Stimulated activated naive CD8-positive, alpha-beta T cell treated with anti-CD3 and anti-CD28 coated beads, Interleukin-15, amount 100 ng/mL, for 72 hours (primary cell): ENCODE measurements around the gene ELK3.
A peak's percentile ranks its signal among the peaks of the same experiment; 100 is the strongest.

ENCODE experiments used
- ATAC-seq: fragments of 150-1000 bp; cut with Tn5 transposase; 2 replicates; pipeline ENCODE4 v1.10.0; 2021; ENCODE audit warnings: mild to moderate bottlenecking, moderate library complexity
- DNase-seq, 2 donors: peaks; one replicate each; pipeline ENCODE4 v3.0.0; 2021 to 2022
- H3K27ac Mint-ChIP-seq, 2 donors: one replicate each; pipeline ENCODE4 v1.8.0; 2022; ENCODE audit warnings: mild to moderate bottlenecking in 2 of 2, mixed read lengths in 2 of 2, moderate library complexity in 2 of 2
- H3K27me3 Mint-ChIP-seq: one replicate; pipeline ENCODE4 v1.8.0; 2022; ENCODE audit warnings: mixed read lengths
- H3K4me1 Mint-ChIP-seq: one replicate; pipeline ENCODE4 v1.8.0; 2022; ENCODE audit warnings: mild to moderate bottlenecking, mixed read lengths
- H3K4me3 Mint-ChIP-seq, 2 donors: one replicate each; pipeline ENCODE4 v1.8.0; 2022; ENCODE audit warnings: mild to moderate bottlenecking in 2 of 2, mixed read lengths in 2 of 2, moderate library complexity in 1 of 2
- H3K9me3 Mint-ChIP-seq, 2 donors: one replicate each; pipeline ENCODE4 v1.8.0; 2022; ENCODE audit warnings: mixed read lengths in 2 of 2

The ELK3 gene

DNA sequence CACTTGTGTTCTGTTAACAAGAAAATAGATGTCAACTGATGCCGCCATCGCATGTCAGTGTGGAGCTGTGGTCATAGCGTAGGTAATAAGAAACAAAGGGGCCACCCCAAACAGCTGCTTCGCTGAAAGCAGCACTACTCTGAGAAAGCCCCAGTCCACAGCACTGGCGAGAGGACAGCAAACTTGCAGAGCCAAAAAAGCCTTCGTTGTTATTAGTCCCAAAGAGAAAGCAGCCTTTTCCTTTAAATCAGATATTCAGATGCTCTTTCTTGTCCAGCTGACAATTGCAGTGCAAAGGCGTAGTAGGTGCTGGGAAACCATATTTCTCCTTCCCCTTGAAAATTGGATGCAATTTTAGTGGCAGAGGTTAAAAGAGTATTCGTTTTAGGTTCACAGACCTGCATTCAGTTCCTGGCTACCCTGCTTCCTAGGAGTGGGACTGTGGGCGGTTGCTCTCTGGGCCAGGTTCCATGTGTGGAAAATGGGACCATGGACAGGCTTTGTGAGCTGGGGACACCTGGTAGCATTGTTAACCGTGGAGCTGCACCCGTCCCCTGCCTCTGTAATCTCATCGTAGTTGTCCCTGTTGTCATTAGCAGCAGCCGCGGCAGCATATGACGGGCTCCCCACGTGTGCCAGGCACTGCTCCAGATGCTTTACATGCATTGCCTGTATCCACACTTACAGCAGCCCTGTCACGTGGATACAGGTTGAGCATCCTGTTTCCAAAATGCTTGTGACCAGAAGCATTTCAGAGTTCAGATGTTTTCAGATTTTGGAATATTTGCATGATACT, 54.2 kb downstream of the ELK3 start:
- no peak overlapping the region for H3K4me3 Mint-ChIP-seq
- H3K4me1 Mint-ChIP-seq, result peaks cover 34% of the 10 kb centered on the region
- H3K27me3 Mint-ChIP-seq, result no peaks in the 10 kb centered on the region
- ATAC-seq (no peak), DNase-seq (no peak)
- no peaks in the 10 kb centered on the region for H3K9me3 Mint-ChIP-seq
- no peak overlapping the region for H3K27ac Mint-ChIP-seq

DNA sequence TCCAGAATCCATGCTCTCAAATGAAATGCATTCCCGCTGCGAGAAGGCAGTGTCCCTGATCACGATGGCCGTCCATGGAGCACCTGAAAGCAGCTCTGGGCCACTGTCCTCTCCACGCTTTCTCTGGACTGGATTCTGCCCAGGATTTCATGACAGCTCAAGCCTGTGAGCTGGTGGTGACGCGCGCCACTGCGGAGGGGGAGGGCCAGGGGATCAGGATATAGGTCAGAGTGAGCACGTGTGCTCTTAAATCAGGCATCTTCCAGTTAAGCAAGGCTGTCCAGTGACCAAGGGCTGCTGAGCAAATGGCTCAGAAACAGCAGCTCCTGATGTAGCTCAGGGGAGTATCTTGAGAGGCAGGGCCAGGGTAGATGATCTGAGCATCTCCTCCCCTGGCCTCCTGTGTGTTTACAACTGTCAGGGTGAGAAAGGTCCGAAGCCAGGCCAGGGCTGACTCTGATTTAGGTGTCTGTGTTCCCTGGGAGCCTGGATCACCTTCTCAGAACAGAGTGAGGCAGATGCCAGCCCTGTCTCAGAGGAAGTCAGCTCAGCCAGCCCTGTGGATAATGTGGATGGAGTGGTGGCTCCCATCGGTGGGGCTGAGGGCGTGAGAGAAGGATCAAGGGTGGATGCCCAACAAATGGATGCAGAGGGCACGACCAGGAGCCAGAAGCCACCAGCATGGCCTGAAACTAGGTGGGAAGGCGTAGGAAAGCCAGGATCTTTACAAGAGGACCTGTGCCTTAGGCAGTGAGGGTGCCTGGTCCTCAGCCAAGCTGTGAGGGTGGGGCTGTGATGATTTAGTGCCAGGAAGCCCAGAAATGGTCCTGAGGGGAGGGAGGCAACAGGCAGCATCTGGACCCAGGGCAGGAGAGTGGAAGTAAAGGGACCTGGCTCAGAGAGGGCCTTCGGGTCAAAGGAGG, 55.3 kb downstream of the ELK3 start:
- H3K4me3 Mint-ChIP-seq, result no peak overlapping the region
- peak overlapping the region; percentile 34 to 89 for H3K27ac Mint-ChIP-seq
- peaks cover 33% of the 10 kb centered on the region for H3K4me1 Mint-ChIP-seq
- H3K9me3 Mint-ChIP-seq, result no peaks in the 10 kb centered on the region
- no peak for DNase-seq
- no peaks in the 10 kb centered on the region for H3K27me3 Mint-ChIP-seq
- peak; percentile 16 for ATAC-seq

DNA sequence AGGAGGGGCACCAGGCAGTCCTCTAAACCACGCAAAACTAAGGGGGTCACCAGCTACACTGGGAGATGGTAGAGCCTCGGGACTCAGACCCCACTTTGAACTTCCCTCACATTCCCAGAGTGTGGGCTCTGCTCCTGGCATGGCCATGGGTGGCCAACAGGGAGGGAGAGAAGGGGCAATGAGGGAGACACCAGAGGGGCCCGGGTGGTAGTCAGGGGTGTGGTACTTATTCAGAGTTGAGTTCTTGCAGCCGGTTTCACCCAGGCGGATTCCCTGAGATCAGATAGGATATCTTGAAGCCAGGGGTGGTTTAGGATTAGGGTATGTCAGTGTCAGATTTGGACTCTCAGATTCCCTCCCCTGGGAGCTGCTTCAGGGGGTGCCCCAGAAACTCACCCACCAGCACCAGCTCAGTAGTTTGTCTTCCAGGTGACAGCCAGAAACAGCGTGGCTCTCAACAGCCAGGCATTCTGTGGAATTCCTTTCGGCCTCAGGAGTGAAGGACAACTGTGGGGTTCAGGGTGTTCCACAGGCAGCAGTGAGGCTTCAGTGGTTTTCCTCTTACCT, 56.0 kb downstream of the ELK3 start:
- peak overlapping the region; percentile 34 to 89 for H3K27ac Mint-ChIP-seq
- ATAC-seq, result peak; percentile 31
- no peak overlapping the region for H3K4me3 Mint-ChIP-seq

DNA sequence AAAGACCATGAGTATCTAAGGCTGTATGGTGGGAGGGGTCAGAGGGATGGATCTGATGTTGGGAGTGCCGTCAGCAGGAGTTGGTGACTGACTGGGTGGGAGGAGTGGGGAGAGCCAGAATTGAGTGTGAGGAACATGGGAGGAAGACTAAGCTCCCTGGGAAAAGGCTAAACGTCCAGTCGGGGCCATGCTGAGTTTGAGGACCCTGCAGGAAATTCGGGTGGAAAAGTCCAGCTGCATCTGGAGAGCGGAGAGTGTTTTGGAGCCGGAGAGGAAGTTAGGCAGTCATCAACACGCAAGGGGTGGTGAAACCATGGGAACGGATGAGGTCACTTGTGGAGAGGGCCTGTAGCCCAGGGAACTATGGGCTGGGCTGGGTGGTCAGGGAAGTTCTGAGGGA, 60.9 kb downstream of the ELK3 start:
- H3K4me3 Mint-ChIP-seq, result no peak overlapping the region
- no peaks in the 10 kb centered on the region for H3K9me3 Mint-ChIP-seq
- DNase-seq (no peak), ATAC-seq (no peak)
- H3K27ac Mint-ChIP-seq, result peak overlapping the region in 1 of 2 donors; percentile 72
- peaks cover 8% of the 10 kb centered on the region for H3K4me1 Mint-ChIP-seq
- no peaks in the 10 kb centered on the region for H3K27me3 Mint-ChIP-seq

More for the DNA sequence above, 56.0 kb downstream of the ELK3 start:
- Mint-ChIP-seq H3K4me1 (peaks cover 33% of the 10 kb centered on the region), H3K27me3 (no peaks in the 10 kb centered on the region), H3K9me3 (no peaks in the 10 kb centered on the region)
- no peak for DNase-seq

DNA sequence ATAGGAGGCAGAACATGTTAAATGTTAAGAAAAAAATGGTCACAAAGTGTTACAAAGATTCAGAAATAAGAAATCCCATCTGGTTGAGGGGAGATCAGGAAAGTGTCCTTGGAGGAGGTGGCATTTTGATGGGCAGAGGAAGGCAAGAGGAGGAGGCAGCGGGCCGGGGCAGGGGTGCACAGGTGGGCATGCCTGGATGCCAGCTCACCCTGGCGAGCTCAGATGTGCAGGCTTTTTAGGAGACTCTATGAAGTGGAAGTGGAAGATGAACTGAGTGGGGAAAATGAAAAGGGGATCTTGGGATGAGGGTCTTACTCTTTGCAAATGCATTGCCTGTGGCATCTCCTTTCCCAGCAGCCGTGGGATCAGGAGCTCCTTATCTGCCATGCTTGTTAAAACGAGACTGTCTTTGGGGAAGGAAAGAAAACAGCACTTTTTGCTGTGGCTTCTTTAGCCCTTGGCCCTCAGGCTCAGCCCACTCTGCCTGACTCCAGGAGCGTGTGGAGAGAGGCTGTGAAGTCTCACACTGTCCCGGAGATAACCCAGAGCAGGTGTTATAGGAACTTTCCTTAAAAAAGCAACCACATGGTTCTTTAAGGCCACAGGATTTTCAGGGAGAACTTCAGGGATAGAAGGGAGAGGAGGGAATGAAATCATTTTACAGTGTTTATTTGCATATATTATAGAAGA, 62.6 kb downstream of the ELK3 start:
- Mint-ChIP-seq H3K9me3 (no peaks in the 10 kb centered on the region), H3K4me1 (no peaks in the 10 kb centered on the region), H3K27ac (no peak overlapping the region), H3K4me3 (no peak overlapping the region), H3K27me3 (no peaks in the 10 kb centered on the region)
- DNase-seq, result no peak
- no peak for ATAC-seq

DNA sequence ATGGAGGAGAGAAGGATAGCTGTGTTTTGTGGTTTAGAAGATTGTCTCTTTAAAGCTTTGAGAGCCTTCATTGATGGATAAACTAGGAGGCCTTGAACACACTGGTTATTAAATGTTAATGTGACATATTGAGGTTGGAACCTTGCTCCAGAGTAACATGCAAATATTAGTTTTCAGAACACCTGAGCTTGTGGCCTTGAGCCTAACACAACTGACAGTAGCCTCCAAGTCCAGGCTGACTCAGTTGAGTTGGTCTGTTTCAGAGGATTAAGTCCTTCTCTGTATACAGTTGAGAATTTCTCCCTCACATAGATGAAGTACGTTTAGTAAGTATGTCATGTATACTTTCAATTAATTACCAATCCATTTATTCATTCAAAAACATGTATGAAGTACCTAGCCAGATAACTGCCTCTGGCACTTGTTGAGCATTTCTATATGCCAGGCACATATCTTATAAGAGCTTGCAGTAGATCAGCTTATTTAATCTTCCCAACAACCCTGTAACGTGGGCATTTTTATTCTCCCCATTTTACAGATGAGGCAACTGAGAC, 63.5 kb downstream of the ELK3 start:
- no peak for ATAC-seq
- Mint-ChIP-seq H3K4me1 (no peaks in the 10 kb centered on the region), H3K9me3 (no peaks in the 10 kb centered on the region), H3K4me3 (no peak overlapping the region), H3K27ac (no peak overlapping the region), H3K27me3 (no peaks in the 10 kb centered on the region)
- no peak for DNase-seq

DNA sequence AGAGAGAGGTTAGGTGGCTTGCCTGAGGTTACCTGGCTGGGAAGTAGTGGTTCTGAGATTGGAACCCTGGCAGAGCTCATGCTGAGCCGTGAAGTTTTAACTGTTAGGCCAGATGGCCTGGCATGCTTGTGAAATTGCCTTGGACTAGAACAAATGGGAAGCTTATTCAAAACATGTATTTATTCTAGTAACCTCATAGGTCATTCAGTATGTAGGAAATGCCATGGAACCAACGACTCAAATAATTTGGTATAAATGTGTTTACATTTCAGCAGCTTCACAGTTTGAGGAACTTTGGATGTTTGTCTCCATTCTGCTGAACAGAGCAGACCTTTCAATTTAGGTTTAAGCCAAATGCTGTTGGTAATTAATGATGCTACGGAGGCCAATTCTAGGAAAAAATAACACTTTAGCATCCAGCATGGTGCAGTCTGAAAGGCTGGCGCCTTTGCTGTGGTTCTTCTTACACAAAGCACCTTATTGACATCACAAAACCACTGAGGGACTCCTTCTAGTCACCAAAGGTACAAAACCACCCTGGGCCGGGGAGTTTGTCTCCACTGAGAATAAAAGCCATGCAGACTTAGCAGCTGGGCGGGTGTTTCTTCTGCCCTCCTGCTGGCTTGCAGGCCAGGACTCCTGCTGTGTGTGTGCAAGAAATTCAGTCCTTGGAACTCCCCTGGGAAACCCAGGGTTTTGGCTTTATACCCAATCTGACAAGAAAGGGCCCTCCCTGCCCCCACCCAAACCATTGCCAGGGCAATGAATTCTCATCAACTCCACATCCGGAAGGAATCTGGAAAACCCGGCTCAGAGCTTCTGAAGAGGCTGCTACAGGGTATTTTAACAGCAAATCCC, 64.2 kb downstream of the ELK3 start:
- no peaks in the 10 kb centered on the region for H3K27me3 Mint-ChIP-seq
- ATAC-seq, result peak; percentile 92
- no peaks in the 10 kb centered on the region for H3K4me1 Mint-ChIP-seq
- no peaks in the 10 kb centered on the region for H3K9me3 Mint-ChIP-seq
- H3K4me3 Mint-ChIP-seq, result no peak overlapping the region
- DNase-seq, result peak in 1 of 2 donors; percentile 52
- H3K27ac Mint-ChIP-seq, result peak overlapping the region in 1 of 2 donors; percentile 28

DNA sequence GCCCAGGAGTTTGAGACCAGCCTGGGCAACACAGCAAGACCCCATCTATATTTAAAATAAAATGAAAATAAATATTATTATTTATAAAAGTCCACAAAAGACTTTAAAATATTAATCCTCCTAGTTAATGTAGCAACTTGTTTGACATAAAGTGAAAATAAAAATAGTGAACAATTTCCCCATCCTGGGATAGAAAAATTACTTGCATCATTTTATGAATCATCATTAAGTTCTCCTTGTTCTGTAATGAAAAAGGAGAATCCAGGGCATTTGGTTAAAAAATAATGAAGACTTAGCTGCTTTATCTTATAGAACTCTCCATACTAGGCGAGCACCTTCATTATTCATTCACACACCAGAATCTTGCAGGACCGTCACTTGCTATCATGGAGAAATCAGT, 66.1 kb downstream of the ELK3 start:
- H3K27me3 Mint-ChIP-seq, result no peaks in the 10 kb centered on the region
- no peak overlapping the region for H3K4me3 Mint-ChIP-seq
- H3K9me3 Mint-ChIP-seq, result no peaks in the 10 kb centered on the region
- DNase-seq (no peak), ATAC-seq (no peak)
- H3K4me1 Mint-ChIP-seq, result no peaks in the 10 kb centered on the region
- H3K27ac Mint-ChIP-seq, result no peak overlapping the region

DNA sequence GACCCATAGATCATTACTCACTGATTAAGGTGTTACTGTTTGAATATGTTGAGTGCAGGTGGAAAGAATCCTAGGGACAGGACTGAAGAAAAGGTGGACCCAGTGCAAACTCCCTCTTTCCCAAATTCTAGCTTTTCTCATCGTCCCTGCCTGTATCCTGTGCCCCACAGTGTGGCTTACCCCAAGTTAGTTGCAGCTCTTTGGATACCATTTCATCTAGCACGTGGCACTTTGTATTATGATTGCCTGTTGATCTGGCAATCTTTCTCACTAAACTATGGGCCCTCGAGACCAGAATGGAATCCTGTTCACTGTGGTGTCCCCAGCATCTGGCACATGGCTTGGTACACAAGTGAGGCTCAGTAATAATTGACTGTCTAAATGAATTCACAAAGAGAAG, 66.5 kb downstream of the ELK3 start:
- no peak for DNase-seq
- Mint-ChIP-seq H3K4me1 (no peaks in the 10 kb centered on the region), H3K27me3 (no peaks in the 10 kb centered on the region), H3K9me3 (no peaks in the 10 kb centered on the region), H3K27ac (peak overlapping the region in 1 of 2 donors; percentile 29), H3K4me3 (no peak overlapping the region)
- no peak for ATAC-seq

DNA sequence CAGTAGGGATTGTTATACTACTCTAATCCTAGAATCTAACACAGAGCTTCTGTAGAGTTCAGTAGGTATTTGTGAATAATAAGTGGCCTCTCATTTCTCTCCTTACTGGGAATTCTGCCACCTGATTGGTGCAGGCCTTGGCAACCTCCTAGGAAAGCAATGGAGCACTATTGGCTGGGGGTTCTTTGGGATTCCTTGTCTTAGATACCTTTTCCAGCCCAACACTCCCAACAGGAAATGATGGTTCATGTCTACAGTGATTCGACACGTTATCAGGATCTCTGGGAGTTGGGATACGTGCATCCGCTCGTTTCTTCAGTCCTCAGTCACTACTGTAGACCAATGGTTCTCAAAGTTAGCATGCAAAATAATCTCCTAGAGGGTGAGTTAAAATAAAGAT, 67.4 kb downstream of the ELK3 start:
- ATAC-seq (no peak), DNase-seq (no peak)
- Mint-ChIP-seq H3K27me3 (no peaks in the 10 kb centered on the region), H3K4me1 (no peaks in the 10 kb centered on the region), H3K9me3 (no peaks in the 10 kb centered on the region), H3K4me3 (no peak overlapping the region), H3K27ac (no peak overlapping the region)

DNA sequence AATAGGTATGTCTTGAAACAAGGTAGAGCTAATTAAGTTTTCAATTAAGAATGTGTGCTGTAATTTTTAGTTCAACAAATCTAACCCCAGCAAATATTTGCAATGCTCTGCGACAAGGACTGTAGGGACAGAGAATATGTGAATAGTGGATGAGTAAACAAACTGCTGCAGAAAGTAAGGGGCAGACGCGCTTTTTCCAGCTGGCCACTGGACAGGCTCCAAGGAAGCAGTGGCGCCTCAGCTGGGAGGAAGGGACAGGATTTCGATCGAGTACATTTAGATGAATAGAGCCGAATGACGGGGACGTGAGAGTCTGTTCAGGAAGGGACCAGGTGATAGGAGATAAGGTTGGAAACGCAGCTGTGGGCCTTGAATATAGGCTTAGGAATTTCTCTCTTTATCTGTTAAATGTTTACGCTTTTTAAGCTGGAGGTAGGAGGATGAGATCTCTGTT, 69.3 kb downstream of the ELK3 start:
- H3K9me3 Mint-ChIP-seq, result no peaks in the 10 kb centered on the region
- peak overlapping the region in 1 of 2 donors; percentile 48 for H3K27ac Mint-ChIP-seq
- no peaks in the 10 kb centered on the region for H3K4me1 Mint-ChIP-seq

DNA sequence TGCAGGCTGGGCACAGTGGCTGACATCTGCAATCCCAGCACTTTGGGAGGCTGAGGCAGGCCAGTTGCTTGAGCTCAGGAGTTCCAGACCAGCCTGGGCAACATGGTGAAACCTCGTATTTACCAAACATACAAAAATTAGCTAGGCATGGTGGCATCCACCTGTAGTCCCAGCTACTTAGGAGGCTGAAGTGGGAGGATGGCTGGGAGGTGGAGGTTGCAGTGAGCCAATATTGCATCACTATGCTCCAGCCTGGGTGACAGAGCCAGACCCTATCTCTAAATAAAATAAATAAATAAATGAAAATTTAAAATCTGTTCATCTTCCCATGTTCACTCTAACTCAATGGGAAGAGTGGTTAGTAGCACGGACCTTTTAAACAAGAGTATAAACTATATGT, 71.2 kb downstream of the ELK3 start:
- DNase-seq, result no peak
- Mint-ChIP-seq H3K27me3 (no peaks in the 10 kb centered on the region), H3K4me1 (no peaks in the 10 kb centered on the region), H3K4me3 (no peak overlapping the region), H3K27ac (no peak overlapping the region), H3K9me3 (no peaks in the 10 kb centered on the region)
- no peak for ATAC-seq

More for the DNA sequence above, 69.3 kb downstream of the ELK3 start:
- no peaks in the 10 kb centered on the region for H3K27me3 Mint-ChIP-seq
- H3K4me3 Mint-ChIP-seq, result no peak overlapping the region
- DNase-seq (no peak), ATAC-seq (no peak)

DNA sequence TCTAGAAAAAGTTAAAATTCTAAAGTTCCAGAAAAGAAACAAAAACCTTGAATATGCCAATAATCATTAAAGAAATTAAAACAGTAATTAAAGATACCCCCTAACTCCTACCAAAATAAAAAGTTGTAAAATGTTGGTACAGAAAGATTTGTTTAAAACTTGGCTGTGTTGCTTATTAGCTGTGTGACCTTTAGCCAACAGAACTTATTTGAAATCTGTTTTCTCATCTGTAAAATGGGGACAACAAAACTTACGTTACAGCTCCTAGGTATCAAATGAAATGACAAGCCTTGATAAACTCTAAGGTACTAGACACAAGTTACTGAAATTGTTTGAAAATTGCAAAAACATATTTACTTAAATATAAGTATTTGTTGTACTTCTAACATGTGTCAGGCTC, 71.7 kb downstream of the ELK3 start:
- DNase-seq (no peak), ATAC-seq (no peak)
- H3K27ac Mint-ChIP-seq, result peak overlapping the region in 1 of 2 donors; percentile 55
- no peaks in the 10 kb centered on the region for H3K27me3 Mint-ChIP-seq
- no peak overlapping the region for H3K4me3 Mint-ChIP-seq
- H3K4me1 Mint-ChIP-seq, result no peaks in the 10 kb centered on the region
- no peaks in the 10 kb centered on the region for H3K9me3 Mint-ChIP-seq

DNA sequence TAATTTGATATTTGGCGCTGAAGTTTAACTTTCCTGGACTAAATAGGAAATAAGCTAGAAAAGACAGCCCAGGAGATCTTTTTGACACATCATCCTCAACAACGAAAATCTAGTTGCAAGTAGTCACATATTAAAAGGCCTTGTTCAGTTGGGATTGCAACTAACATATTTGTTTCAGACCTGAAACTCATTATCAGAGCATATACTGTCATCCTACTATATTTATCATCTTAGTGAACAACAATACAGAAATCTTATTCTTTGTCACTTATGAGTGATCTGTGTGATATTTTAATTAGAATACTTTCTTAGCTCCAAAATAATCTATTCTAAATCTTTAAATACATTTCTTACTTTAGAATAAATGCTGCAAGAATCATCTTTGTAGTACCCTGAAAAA, 72.1 kb downstream of the ELK3 start:
- no peak overlapping the region for H3K27ac Mint-ChIP-seq
- H3K4me3 Mint-ChIP-seq, result no peak overlapping the region
- H3K27me3 Mint-ChIP-seq, result no peaks in the 10 kb centered on the region
- ATAC-seq (no peak), DNase-seq (no peak)
- H3K9me3 Mint-ChIP-seq, result no peaks in the 10 kb centered on the region
- no peaks in the 10 kb centered on the region for H3K4me1 Mint-ChIP-seq
